Measurements from ENCODE around the gene NRAP. TPM values are rescaled to one million over a fixed set of nuclear protein-coding genes. Genes with fewer than 3 reads are reported as not detected.

Gene NRAP
- total and polyA plus RNA-seq, 2 experiments from 2014 or later: not detected

DNA sequence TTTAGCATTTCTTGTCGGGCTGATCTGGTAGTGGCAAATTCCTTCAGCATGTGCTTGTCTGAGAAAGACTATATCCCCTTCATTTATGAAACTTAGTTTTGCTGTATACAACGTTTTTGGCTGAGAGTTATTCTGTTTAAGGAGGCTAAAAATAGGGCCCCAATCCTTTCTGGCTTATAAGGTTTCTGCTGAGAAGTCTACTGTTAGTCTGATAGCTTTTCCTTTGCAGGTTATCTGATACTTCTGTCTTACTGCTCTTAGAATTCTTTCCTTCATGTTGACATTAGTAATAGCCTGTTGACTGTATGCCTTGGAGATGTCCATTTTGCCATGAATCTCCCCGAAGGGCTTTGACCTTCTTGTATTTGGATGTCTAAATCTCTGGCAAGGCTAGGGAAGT is 25.7 kb upstream of the NRAP start:
- peaks cover 19% of the 10 kb centered on the region; the same call in 1 of the 2 replicates for H3K79me2 ChIP-seq (replicated peaks; ENCODE audit: insufficient read depth)

More for the DNA sequence above, 25.7 kb upstream of the NRAP start:
- H3K36me3 ChIP-seq (ENCODE audit: insufficient read depth): no peaks in the 10 kb centered on the region
- H3F3A ChIP-seq (replicated peaks; ENCODE audit: low read depth): no peaks in the 10 kb centered on the region
- no peak overlapping the region for H3K4me3 ChIP-seq
- Mint-ChIP-seq H3K4me1 (peaks cover 16% of the 10 kb centered on the region), H3K27me3 (ENCODE audit: insufficient read depth, low read depth, poor library complexity) (peaks cover 2% of the 10 kb centered on the region), H3K9me3 (peaks cover 20% of the 10 kb centered on the region), H3K36me3 (ENCODE audit: low read depth) (peaks cover 36% of the 10 kb centered on the region), H3K4me3 (no peak overlapping the region), H3K27ac (no peak overlapping the region)
- H3K27ac ChIP-seq (ENCODE audit: low read depth): no peak overlapping the region
- peaks cover 17% of the 10 kb centered on the region; the same call in 1 of the 2 replicates for H3K4me1 ChIP-seq (ENCODE audit: insufficient read depth)
- H4K20me1 ChIP-seq (replicated peaks; ENCODE audit: insufficient read depth): no peaks in the 10 kb centered on the region; the same call in 1 of the 2 replicates
- ATAC-seq: no peak
- H3K4me2 ChIP-seq: peak overlapping the region; percentile 35
- H2AFZ ChIP-seq: no peak overlapping the region
- 0 out of 2 replicates have a peak, but pooled peaks cover 3% of the 10 kb centered on the region for H3K9me2 ChIP-seq (ENCODE audit: insufficient read depth)
- DNase-seq (ENCODE audit: low spot score): no peak
- no peaks in the 10 kb centered on the region for H3K27me3 ChIP-seq (ENCODE audit: insufficient read depth)
- no peak for TF ChIP-seq JUNB (IDR thresholded peaks at IDR 0.05; ENCODE audit: unreplicated experiment)
- no peak for TF ChIP-seq EZH2 (IDR thresholded peaks at IDR 0.05; ENCODE audit: low read depth, unreplicated experiment)
- no peak for TF ChIP-seq STAT1 (IDR thresholded peaks at IDR 0.05; ENCODE audit: unreplicated experiment)
- no peak for TF ChIP-seq NANOG (IDR thresholded peaks at IDR 0.05; ENCODE audit: borderline replicate concordance)
- TF ChIP-seq ZNF114 (CRISPR knock-in tag; IDR thresholded peaks at IDR 0.05): no peak
- TF ChIP-seq, protein P1, sequence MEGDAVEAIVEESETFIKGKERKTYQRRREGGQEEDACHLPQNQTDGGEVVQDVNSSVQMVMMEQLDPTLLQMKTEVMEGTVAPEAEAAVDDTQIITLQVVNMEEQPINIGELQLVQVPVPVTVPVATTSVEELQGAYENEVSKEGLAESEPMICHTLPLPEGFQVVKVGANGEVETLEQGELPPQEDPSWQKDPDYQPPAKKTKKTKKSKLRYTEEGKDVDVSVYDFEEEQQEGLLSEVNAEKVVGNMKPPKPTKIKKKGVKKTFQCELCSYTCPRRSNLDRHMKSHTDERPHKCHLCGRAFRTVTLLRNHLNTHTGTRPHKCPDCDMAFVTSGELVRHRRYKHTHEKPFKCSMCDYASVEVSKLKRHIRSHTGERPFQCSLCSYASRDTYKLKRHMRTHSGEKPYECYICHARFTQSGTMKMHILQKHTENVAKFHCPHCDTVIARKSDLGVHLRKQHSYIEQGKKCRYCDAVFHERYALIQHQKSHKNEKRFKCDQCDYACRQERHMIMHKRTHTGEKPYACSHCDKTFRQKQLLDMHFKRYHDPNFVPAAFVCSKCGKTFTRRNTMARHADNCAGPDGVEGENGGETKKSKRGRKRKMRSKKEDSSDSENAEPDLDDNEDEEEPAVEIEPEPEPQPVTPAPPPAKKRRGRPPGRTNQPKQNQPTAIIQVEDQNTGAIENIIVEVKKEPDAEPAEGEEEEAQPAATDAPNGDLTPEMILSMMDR (conservative IDR thresholded peaks at IDR 0.05; ENCODE audit: low read depth in 2 of 2): no peak
- no peak for TF ChIP-seq EZH2phosphoT487 (IDR thresholded peaks at IDR 0.05; ENCODE audit: unreplicated experiment)
- TF ChIP-seq POLR2AphosphoS5 (IDR thresholded peaks at IDR 0.05; ENCODE audit: low read depth): no peak
- TF ChIP-seq CREB1 (CRISPR knock-in tag; IDR thresholded peaks at IDR 0.05; ENCODE audit: low read depth): no peak
- TF ChIP-seq, protein P2, sequence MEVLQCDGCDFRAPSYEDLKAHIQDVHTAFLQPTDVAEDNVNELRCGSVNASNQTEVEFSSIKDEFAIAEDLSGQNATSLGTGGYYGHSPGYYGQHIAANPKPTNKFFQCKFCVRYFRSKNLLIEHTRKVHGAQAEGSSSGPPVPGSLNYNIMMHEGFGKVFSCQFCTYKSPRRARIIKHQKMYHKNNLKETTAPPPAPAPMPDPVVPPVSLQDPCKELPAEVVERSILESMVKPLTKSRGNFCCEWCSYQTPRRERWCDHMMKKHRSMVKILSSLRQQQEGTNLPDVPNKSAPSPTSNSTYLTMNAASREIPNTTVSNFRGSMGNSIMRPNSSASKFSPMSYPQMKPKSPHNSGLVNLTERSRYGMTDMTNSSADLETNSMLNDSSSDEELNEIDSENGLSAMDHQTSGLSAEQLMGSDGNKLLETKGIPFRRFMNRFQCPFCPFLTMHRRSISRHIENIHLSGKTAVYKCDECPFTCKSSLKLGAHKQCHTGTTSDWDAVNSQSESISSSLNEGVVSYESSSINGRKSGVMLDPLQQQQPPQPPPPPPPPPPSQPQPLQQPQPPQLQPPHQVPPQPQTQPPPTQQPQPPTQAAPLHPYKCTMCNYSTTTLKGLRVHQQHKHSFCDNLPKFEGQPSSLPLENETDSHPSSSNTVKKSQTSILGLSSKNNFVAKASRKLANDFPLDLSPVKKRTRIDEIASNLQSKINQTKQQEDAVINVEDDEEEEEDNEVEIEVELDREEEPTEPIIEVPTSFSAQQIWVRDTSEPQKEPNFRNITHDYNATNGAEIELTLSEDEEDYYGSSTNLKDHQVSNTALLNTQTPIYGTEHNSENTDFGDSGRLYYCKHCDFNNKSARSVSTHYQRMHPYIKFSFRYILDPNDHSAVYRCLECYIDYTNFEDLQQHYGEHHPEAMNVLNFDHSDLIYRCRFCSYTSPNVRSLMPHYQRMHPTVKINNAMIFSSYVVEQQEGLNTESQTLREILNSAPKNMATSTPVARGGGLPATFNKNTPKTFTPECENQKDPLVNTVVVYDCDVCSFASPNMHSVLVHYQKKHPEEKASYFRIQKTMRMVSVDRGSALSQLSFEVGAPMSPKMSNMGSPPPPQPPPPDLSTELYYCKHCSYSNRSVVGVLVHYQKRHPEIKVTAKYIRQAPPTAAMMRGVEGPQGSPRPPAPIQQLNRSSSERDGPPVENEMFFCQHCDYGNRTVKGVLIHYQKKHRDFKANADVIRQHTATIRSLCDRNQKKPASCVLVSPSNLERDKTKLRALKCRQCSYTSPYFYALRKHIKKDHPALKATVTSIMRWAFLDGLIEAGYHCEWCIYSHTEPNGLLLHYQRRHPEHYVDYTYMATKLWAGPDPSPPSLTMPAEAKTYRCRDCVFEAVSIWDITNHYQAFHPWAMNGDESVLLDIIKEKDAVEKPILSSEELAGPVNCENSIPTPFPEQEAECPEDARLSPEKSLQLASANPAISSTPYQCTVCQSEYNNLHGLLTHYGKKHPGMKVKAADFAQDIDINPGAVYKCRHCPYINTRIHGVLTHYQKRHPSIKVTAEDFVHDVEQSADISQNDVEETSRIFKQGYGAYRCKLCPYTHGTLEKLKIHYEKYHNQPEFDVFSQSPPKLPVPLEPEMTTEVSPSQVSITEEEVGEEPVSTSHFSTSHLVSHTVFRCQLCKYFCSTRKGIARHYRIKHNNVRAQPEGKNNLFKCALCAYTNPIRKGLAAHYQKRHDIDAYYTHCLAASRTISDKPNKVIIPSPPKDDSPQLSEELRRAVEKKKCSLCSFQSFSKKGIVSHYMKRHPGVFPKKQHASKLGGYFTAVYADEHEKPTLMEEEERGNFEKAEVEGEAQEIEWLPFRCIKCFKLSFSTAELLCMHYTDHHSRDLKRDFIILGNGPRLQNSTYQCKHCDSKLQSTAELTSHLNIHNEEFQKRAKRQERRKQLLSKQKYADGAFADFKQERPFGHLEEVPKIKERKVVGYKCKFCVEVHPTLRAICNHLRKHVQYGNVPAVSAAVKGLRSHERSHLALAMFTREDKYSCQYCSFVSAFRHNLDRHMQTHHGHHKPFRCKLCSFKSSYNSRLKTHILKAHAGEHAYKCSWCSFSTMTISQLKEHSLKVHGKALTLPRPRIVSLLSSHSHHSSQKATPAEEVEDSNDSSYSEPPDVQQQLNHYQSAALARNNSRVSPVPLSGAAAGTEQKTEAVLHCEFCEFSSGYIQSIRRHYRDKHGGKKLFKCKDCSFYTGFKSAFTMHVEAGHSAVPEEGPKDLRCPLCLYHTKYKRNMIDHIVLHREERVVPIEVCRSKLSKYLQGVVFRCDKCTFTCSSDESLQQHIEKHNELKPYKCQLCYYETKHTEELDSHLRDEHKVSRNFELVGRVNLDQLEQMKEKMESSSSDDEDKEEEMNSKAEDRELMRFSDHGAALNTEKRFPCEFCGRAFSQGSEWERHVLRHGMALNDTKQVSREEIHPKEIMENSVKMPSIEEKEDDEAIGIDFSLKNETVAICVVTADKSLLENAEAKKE (CRISPR knock-in tag; IDR thresholded peaks at IDR 0.05): no peak
- no peak for TF ChIP-seq ZNF331 (CRISPR knock-in tag; IDR thresholded peaks at IDR 0.05; ENCODE audit: low read depth)
- TF ChIP-seq, protein P3, sequence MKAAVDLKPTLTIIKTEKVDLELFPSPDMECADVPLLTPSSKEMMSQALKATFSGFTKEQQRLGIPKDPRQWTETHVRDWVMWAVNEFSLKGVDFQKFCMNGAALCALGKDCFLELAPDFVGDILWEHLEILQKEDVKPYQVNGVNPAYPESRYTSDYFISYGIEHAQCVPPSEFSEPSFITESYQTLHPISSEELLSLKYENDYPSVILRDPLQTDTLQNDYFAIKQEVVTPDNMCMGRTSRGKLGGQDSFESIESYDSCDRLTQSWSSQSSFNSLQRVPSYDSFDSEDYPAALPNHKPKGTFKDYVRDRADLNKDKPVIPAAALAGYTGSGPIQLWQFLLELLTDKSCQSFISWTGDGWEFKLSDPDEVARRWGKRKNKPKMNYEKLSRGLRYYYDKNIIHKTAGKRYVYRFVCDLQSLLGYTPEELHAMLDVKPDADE (IDR thresholded peaks at IDR 0.05): no peak
- TF ChIP-seq, protein P4, sequence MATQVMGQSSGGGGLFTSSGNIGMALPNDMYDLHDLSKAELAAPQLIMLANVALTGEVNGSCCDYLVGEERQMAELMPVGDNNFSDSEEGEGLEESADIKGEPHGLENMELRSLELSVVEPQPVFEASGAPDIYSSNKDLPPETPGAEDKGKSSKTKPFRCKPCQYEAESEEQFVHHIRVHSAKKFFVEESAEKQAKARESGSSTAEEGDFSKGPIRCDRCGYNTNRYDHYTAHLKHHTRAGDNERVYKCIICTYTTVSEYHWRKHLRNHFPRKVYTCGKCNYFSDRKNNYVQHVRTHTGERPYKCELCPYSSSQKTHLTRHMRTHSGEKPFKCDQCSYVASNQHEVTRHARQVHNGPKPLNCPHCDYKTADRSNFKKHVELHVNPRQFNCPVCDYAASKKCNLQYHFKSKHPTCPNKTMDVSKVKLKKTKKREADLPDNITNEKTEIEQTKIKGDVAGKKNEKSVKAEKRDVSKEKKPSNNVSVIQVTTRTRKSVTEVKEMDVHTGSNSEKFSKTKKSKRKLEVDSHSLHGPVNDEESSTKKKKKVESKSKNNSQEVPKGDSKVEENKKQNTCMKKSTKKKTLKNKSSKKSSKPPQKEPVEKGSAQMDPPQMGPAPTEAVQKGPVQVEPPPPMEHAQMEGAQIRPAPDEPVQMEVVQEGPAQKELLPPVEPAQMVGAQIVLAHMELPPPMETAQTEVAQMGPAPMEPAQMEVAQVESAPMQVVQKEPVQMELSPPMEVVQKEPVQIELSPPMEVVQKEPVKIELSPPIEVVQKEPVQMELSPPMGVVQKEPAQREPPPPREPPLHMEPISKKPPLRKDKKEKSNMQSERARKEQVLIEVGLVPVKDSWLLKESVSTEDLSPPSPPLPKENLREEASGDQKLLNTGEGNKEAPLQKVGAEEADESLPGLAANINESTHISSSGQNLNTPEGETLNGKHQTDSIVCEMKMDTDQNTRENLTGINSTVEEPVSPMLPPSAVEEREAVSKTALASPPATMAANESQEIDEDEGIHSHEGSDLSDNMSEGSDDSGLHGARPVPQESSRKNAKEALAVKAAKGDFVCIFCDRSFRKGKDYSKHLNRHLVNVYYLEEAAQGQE (IDR thresholded peaks at IDR 0.05; ENCODE audit: unreplicated experiment): no peak

Measured in GM23338 (cell line).